Mucosa of descending colon (tissue), 3 donors: Measurements from ENCODE around the gene CD72. TPM values are rescaled to one million over a fixed set of nuclear protein-coding genes. Genes with fewer than 3 reads are reported as not detected.
"Not testable (repeated sequence)": the region's sequence is repeated elsewhere in the genome, so short reads cannot be mapped to it uniquely, and the experiment has no call there.

Source experiments
- ATAC-seq: fragments of 200-7000 bp; cut with Tn5 transposase; one replicate; pipeline ENCODE4 v1.9.1; 2020; ENCODE audit warnings: mild to moderate bottlenecking, moderate library complexity
- DNase-seq, 3 donors: peaks; one replicate each; pipeline ENCODE4 v3.0.0-alpha.2; 2020
- H3K36me3 ChIP-seq: fragments of 200-600 bp; one replicate; pipeline ENCODE4 v1.8.0; 2021; ENCODE audit warnings: low read depth, mild to moderate bottlenecking
- H3K4me1 ChIP-seq: fragments of 200-600 bp; one replicate; pipeline ENCODE4 v1.8.0; 2021; ENCODE audit warnings: low read depth, mild to moderate bottlenecking
- H3K4me3 ChIP-seq: fragments of 200-600 bp; one replicate; pipeline ENCODE4 v1.8.0; 2021; ENCODE audit warnings: mild to moderate bottlenecking
- H3K9me3 ChIP-seq: fragments of 200-600 bp; one replicate; pipeline ENCODE4 v1.8.0; 2021; ENCODE audit warnings: mild to moderate bottlenecking
- CTCF ChIP-seq: fragments of 200-600 bp; IDR thresholded peaks from one replicate; pipeline ENCODE4 v1.8.0; 2022; ENCODE audit warnings: antibody characterized with exemption, mild to moderate bottlenecking
- intact Hi-C, 2 donors: fragments of 100-400 bp; cut with DNase I in 1 of 2; cut with micrococcal nuclease in 1 of 2; formaldehyde crosslinking; loops; one replicate each; pipeline versions ENCODE4 v1.11.0 to v1.11.1; 2022; cut with DNase I, micrococcal nuclease
- total RNA-seq, 3 donors: library from RNA; stranded (reverse); fragmentation: NEBNext Ultra II Directional in 2 of 3; extraction: Animal tissue kit (Norgen Biotek cat#: 25700) in 2 of 3; gene quantifications; one replicate each; pipeline versions ENCODE4 v1.2.1 to v1.2.4, GENCODE V29; 2021 to 2023
- donor health status: DM: no; HTN: no; CAD: no; lungs with moderate emphysema.
- donor health status: DM: no; HTN: no; CAD: no.
- donor health status: DM: no; HTN: yes; CAD: no.

CD72 gene
- total RNA-seq, 3 donors from 2014 or later = 1.6 to 3.0 (median 1.6) TPM

- intact Hi-C loops = no loop called here
- no peak for ATAC-seq
- DNase-seq = no peak
- Histone ChIP-seq H3K4me1 (peaks cover 3% of the 10 kb centered on the region), H3K9me3 (no peaks in the 10 kb centered on the region), H3K4me3 (no peak overlapping the region), H3K36me3 (peaks cover 12% of the 10 kb centered on the region)
- no peak for TF ChIP-seq CTCF
Observed at GRCh38 chr9:35612843-35613242, 5.4 kb downstream of the CD72 start.

- ATAC-seq, intact Hi-C loops: not testable (repeated sequence)
Observed at GRCh38 chr9:35612066-35612465, 6.1 kb downstream of the CD72 start.

GRCh38 chr9:35611230-35611797 is 6.9 kb downstream of the CD72 start:
- peak; percentile 45 for TF ChIP-seq CTCF
- Histone ChIP-seq H3K9me3 (no peaks in the 10 kb centered on the region), H3K4me1 (peaks cover 7% of the 10 kb centered on the region), H3K36me3 (peaks cover 12% of the 10 kb centered on the region), H3K4me3 (no peak overlapping the region)
- DNase-seq = peak in 2 of 3 donors; percentile 33 to 47
- intact Hi-C loops = no loop called here
- ATAC-seq = peak; percentile 71

More at GRCh38 chr9:35612066-35612465, 6.1 kb downstream of the CD72 start:
- not testable (repeated sequence) for DNase-seq, H3K9me3 ChIP-seq, H3K4me3 ChIP-seq, H3K4me1 ChIP-seq
- peaks cover 12% of the 10 kb centered on the region for H3K36me3 ChIP-seq

GRCh38 chr9:35609820-35610163 is 8.4 kb downstream of the CD72 start:
- Histone ChIP-seq H3K4me3 (no peak overlapping the region), H3K9me3 (no peaks in the 10 kb centered on the region), H3K4me1 (peaks cover 11% of the 10 kb centered on the region), H3K36me3 (peaks cover 12% of the 10 kb centered on the region)
- intact Hi-C loops = no loop called here
- ATAC-seq (no peak), DNase-seq (peak in 1 of 3 donors; percentile 27)
- TF ChIP-seq CTCF = no peak

- Histone ChIP-seq H3K36me3 (peaks cover 12% of the 10 kb centered on the region), H3K9me3 (no peaks in the 10 kb centered on the region), H3K4me3 (no peak overlapping the region), H3K4me1 (peaks cover 11% of the 10 kb centered on the region)
- intact Hi-C loops = no loop called here
- DNase-seq = peak in 1 of 3 donors; percentile 24
- no peak for ATAC-seq
- no peak for TF ChIP-seq CTCF
Observed at GRCh38 chr9:35609001-35609819, 9.0 kb downstream of the CD72 start.

GRCh38 chr9:35608221-35608620 is 10.0 kb downstream of the CD72 start:
- Histone ChIP-seq H3K36me3 (peaks cover 17% of the 10 kb centered on the region), H3K4me3 (no peak overlapping the region), H3K4me1 (peaks cover 15% of the 10 kb centered on the region), H3K9me3 (no peaks in the 10 kb centered on the region)
- DNase-seq (no peak), ATAC-seq (no peak)
- intact Hi-C loops = no loop called here
- TF ChIP-seq CTCF = no peak
